Panc1 (cell line): ENCODE data around the gene SRF. TPM values are rescaled to one million over a fixed set of nuclear protein-coding genes. Genes with fewer than 3 reads are reported as not detected.
A peak's percentile ranks its signal among the peaks of the same experiment; 100 is the strongest.

Source experiments
- ATAC-seq: fragments of 200-7000 bp; cut with Tn5 transposase; 2 replicates; pipeline ENCODE4 v1.9.1; 2020; ENCODE audit warnings: mild to moderate bottlenecking, moderate library complexity
- BruUV-seq: library from RNA; stranded (reverse); fragments of 400-500 nt; replicated peaks from 2 replicates; lab custom pipeline; 2021; lab: Mats Ljungman, UMichigan
- CTCF ChIA-PET: fragments of 300-600 bp; sonication (Branson Sonifier 250); formaldehyde crosslinking; loops from one replicate; lab custom pipeline; 2022; ENCODE audit warnings: antibody characterized with exemption; lab: Charles Lee
- POLR2A ChIA-PET: fragments of 300-600 bp; sonication (Branson Sonifier 250); formaldehyde crosslinking; loops from one replicate; lab custom pipeline; 2022; ENCODE audit warnings: antibody characterized with exemption; lab: Charles Lee
- DNase-seq: peaks from one replicate; pipeline ENCODE4 v3.0.0-alpha.2; 2010; ENCODE audit warnings: low read depth, low spot score
- H3K27ac ChIP-seq: 2 replicates; pipeline ENCODE4 v1.5.1; 2011; ENCODE audit warnings: mild to moderate bottlenecking, low read length, inconsistent platforms
- H3K27me3 ChIP-seq: fragments of 200-500 bp; sonication (Bioruptor generic); 2 replicates; pipeline ENCODE4 v1.6.0; 2014; ENCODE audit warnings: low read length, inconsistent platforms; ENCODE audit not compliant: control insufficient read depth, insufficient read depth
- H3K36me3 ChIP-seq: fragments of 200-500 bp; sonication (Bioruptor generic); 2 replicates; pipeline ENCODE4 v1.5.1; 2014; ENCODE audit warnings: inconsistent platforms, mild to moderate bottlenecking, low read length, moderate library complexity; ENCODE audit not compliant: control insufficient read depth, insufficient read depth
- H3K4me1 ChIP-seq: 2 replicates; pipeline ENCODE4 v1.5.1; 2011; ENCODE audit warnings: inconsistent platforms, mild to moderate bottlenecking, low read length, moderate library complexity; ENCODE audit not compliant: control insufficient read depth, insufficient read depth
- H3K4me3 ChIP-seq, 2 experiments: 2 replicates each; pipeline ENCODE4 v1.5.1; 2011 to 2012; ENCODE audit warnings: low read depth in 2 of 2, low read length in 2 of 2, mild to moderate bottlenecking in 2 of 2, inconsistent platforms in 1 of 2, moderate library complexity in 1 of 2
- H3K9me3 ChIP-seq: fragments of 200-500 bp; sonication (Bioruptor generic); 2 replicates; pipeline ENCODE4 v1.5.1; 2014; ENCODE audit warnings: low read depth, mild to moderate bottlenecking, inconsistent platforms, low read length, moderate library complexity; ENCODE audit not compliant: control insufficient read depth, insufficient read depth
- CTCF ChIP-seq: fragments of 450-650 bp; IDR thresholded peaks from 2 replicates; pipeline ENCODE4 v1.5.1; 2017; ENCODE audit warnings: mild to moderate bottlenecking
- POLR2AphosphoS5 ChIP-seq: IDR thresholded peaks from 2 replicates; pipeline ENCODE4 v1.6.1; 2012; ENCODE audit warnings: mild to moderate bottlenecking, low read depth, low read length, moderate library complexity
- REST ChIP-seq, 2 experiments: IDR thresholded peaks; 2 replicates each; pipeline ENCODE4 v1.6.1; 2011 to 2012; ENCODE audit warnings: low read depth in 2 of 2, control low read depth in 1 of 2, low read length in 1 of 2, mild to moderate bottlenecking in 1 of 2, moderate library complexity in 1 of 2; ENCODE audit not compliant: insufficient read depth in 1 of 2
- SIN3A ChIP-seq: IDR thresholded peaks from 2 replicates; pipeline ENCODE4 v1.6.1; 2012; ENCODE audit warnings: low read depth, mild to moderate bottlenecking, low read length, moderate library complexity, borderline replicate concordance; ENCODE audit not compliant: insufficient read depth
- TCF7L2 ChIP-seq: IDR thresholded peaks from 2 replicates; pipeline ENCODE4 v1.6.1; 2011; ENCODE audit warnings: mild to moderate bottlenecking, low read depth, low read length, inconsistent platforms
- in situ Hi-C: cut with HindIII; loops from 2 replicates; pipeline ENCODE4 v1.10.0; 2016; ENCODE audit warnings: low sequenced_read_pairs, low pct_unique_long_range_greater_than_20kb
- intact Hi-C: fragments of 100-400 bp; cut with micrococcal nuclease; formaldehyde crosslinking; loops from one replicate; pipeline ENCODE4 v1.10.0; 2022; ENCODE audit not compliant: unreplicated experiment
- total RNA-seq: library from RNA; stranded (reverse); gene quantifications from one replicate; pipeline ENCODE4 v1.2.1, GENCODE V29; 2021; ENCODE audit not compliant: unreplicated experiment

SRF gene
- total RNA-seq, 1 experiment from 2014 or later = 48.9 TPM

- Histone ChIP-seq H3K36me3 (no peaks in the 10 kb centered on the region), H3K4me3 (no peak overlapping the region), H3K27ac (no peak overlapping the region), H3K9me3 (no peaks in the 10 kb centered on the region), H3K27me3 (no peaks in the 10 kb centered on the region), H3K4me1 (peaks cover 17% of the 10 kb centered on the region)
- ChIA-PET CTCF (interaction anchor here (0.6 kb wide), 1 partner anchor 213 kb away, joined by 9 read pairs; the partner anchor contains the start of gene CNPY3), POLR2A (interaction anchor here (0.5 kb wide), 1 partner anchor 213 kb away, joined by 7 read pairs; the partner anchor contains the start of gene CNPY3)
- ATAC-seq (no peak), DNase-seq (no peak)
- no TSS peak for BruUV-seq
- intact Hi-C loops = loop anchor here (5.0 to 10.0 kb wide), 3 partner anchors 65 to 397 kb away; partner anchors contain the start of genes PTK7 and TBCC
- TF ChIP-seq SIN3A (no peak), POLR2AphosphoS5 (no peak), REST (IDR thresholded peaks at IDR 0.05; ENCODE audit: insufficient read depth in 1 of 2, low read depth in 2 of 2, low read length in 1 of 2) (no peak), TCF7L2 (no peak), CTCF (no peak)
- in situ Hi-C loops = no loop called here
Observed at GRCh38 chr6:43142101-43142500, 29.0 kb upstream of the SRF start.

- ChIA-PET CTCF (interaction anchor here (0.5 to 1.2 kb wide), 8 partner anchors 15 to 160 kb away, joined by 3 to 6 read pairs (median 3); no protein-coding TSS in a partner anchor), POLR2A (no interaction called here)
- peak; percentile 97 for ATAC-seq
- H3K4me1 ChIP-seq = peaks cover 17% of the 10 kb centered on the region
- no peaks in the 10 kb centered on the region for H3K27me3 ChIP-seq
- TF ChIP-seq TCF7L2 (no peak), CTCF (peak; percentile 97)
- H3K36me3 ChIP-seq = no peaks in the 10 kb centered on the region
- no TSS peak for BruUV-seq
- in situ Hi-C loops = no loop called here
- no peaks in the 10 kb centered on the region for H3K9me3 ChIP-seq
- intact Hi-C loops = loop anchor here (5.0 to 10.0 kb wide), 3 partner anchors 66 to 399 kb away; partner anchors contain the start of genes PTK7 and TBCC
- no peak for DNase-seq
- no peak overlapping the region for H3K4me3 ChIP-seq
- H3K27ac ChIP-seq = peak overlapping the region; percentile 60
Observed at GRCh38 chr6:43143235-43144128, 27.6 kb upstream of the SRF start.
